ENCODE data around the gene ZNF274. TPM values are rescaled to one million over a fixed set of nuclear protein-coding genes. Genes with fewer than 3 reads are reported as not detected.

ZNF274 gene
- total and polyA plus RNA-seq, 10 donors = 17.5 to 53.4 (median 34.6) TPM

- 93 to 100% (median 98%) methylated on average over 6 to 8 of the region's 8 CpGs for WGBS, 5 donors
- TF ChIP-seq POLR2A (IDR thresholded peaks at IDR 0.05) (no peak), POLR2AphosphoS5 (IDR thresholded peaks at IDR 0.05) (peak in 1 of 3 donors; percentile 44), CTCF (IDR thresholded peaks at IDR 0.05 in 8 of 11, conservative IDR thresholded peaks at IDR 0.05 in 3 of 11) (no peak)
- peak overlapping the region in 1 of 8 donors; percentile 54 for H3K4me3 ChIP-seq
- no peaks in the 10 kb centered on the region for H3K4me1 ChIP-seq
- intact Hi-C loops (cut with DNase I; ENCODE audit: low total_unique reads) = no loop called here
- peaks cover 71 to 96% (median 91%) of the 10 kb centered on the region in 6 donors for H3K36me3 ChIP-seq
- H3K9me3 ChIP-seq = peaks cover 82 to 100% (median 100%) of the 10 kb centered on the region in 8 donors
- no peak overlapping the region for H3K27ac ChIP-seq
- no peak for DNase-seq
- no peaks in the 10 kb centered on the region for H3K27me3 ChIP-seq (replicated peaks in 1 of 7)
Measured at GRCh38 chr19:58209577-58209976, 26.7 kb downstream of the ZNF274 start.

- DNase-seq = no peak
- 97 to 98% (median 98%) methylated on average over 17 of the region's 17 CpGs for WGBS, 5 donors
- intact Hi-C loops (cut with DNase I; ENCODE audit: low total_unique reads) = no loop called here
- no peaks in the 10 kb centered on the region for H3K4me1 ChIP-seq
- no peak overlapping the region for H3K27ac ChIP-seq
- TF ChIP-seq CTCF (IDR thresholded peaks at IDR 0.05 in 8 of 11, conservative IDR thresholded peaks at IDR 0.05 in 3 of 11) (no peak), POLR2A (IDR thresholded peaks at IDR 0.05) (no peak), POLR2AphosphoS5 (IDR thresholded peaks at IDR 0.05) (no peak)
- H3K27me3 ChIP-seq (replicated peaks in 1 of 7) = no peaks in the 10 kb centered on the region
- peak overlapping the region in 1 of 8 donors; percentile 54 for H3K4me3 ChIP-seq
- peaks cover 75 to 100% (median 100%) of the 10 kb centered on the region in 8 donors for H3K9me3 ChIP-seq
- peaks cover 50 to 66% (median 62%) of the 10 kb centered on the region in 6 donors for H3K36me3 ChIP-seq
Measured at GRCh38 chr19:58212336-58213074, 29.6 kb downstream of the ZNF274 start.

- WGBS, 5 donors = 93 to 100% (median 100%) methylated on average over 1 of the region's 1 CpG
- Histone ChIP-seq H3K9me3 (peaks cover 70 to 100% (median 100%) of the 10 kb centered on the region in 8 donors), H3K4me1 (no peaks in the 10 kb centered on the region), H3K27me3 (replicated peaks in 1 of 7) (no peaks in the 10 kb centered on the region), H3K27ac (no peak overlapping the region), H3K4me3 (peak overlapping the region in 1 of 8 donors; percentile 54), H3K36me3 (peaks cover 45 to 61% (median 57%) of the 10 kb centered on the region in 6 donors)
- TF ChIP-seq POLR2AphosphoS5 (IDR thresholded peaks at IDR 0.05) (no peak), POLR2A (IDR thresholded peaks at IDR 0.05) (no peak), CTCF (IDR thresholded peaks at IDR 0.05 in 8 of 11, conservative IDR thresholded peaks at IDR 0.05 in 3 of 11) (no peak)
- DNase-seq = no peak
- intact Hi-C loops (cut with DNase I; ENCODE audit: low total_unique reads) = no loop called here
Measured at GRCh38 chr19:58213075-58213369, 30.2 kb downstream of the ZNF274 start.

- H3K4me1 ChIP-seq = no peaks in the 10 kb centered on the region
- H3K27ac ChIP-seq = no peak overlapping the region
- no peak overlapping the region for H3K4me3 ChIP-seq
- peaks cover 39 to 100% (median 99%) of the 10 kb centered on the region in 8 donors for H3K9me3 ChIP-seq
- intact Hi-C loops (cut with DNase I; ENCODE audit: low total_unique reads) = no loop called here
- TF ChIP-seq POLR2AphosphoS5 (IDR thresholded peaks at IDR 0.05) (peak in 1 of 3 donors; percentile 11), CTCF (IDR thresholded peaks at IDR 0.05 in 8 of 11, conservative IDR thresholded peaks at IDR 0.05 in 3 of 11) (no peak), POLR2A (IDR thresholded peaks at IDR 0.05) (no peak)
- no peak for DNase-seq
- peaks cover 12 to 21% (median 16%) of the 10 kb centered on the region in 6 donors for H3K36me3 ChIP-seq
- 49 to 67% (median 54%) methylated on average over 25 to 34 of the region's 34 CpGs for WGBS, 5 donors
- no peaks in the 10 kb centered on the region for H3K27me3 ChIP-seq (replicated peaks in 1 of 7)
Measured at GRCh38 chr19:58217069-58217481, 34.2 kb downstream of the ZNF274 start.
